ENCODE results near the gene UBE2L3. TPM values are rescaled to one million over a fixed set of nuclear protein-coding genes. Genes with fewer than 3 reads are reported as not detected.
A peak's percentile ranks its signal among the peaks of the same experiment; 100 is the strongest.
"Not testable (repeated sequence)": the region's sequence is repeated elsewhere in the genome, so short reads cannot be mapped to it uniquely, and the experiment has no call there.

UBE2L3 gene
- 45.1 to 49.0 TPM (median 48.0 TPM) in 3 replicates for total RNA-seq

DNA sequence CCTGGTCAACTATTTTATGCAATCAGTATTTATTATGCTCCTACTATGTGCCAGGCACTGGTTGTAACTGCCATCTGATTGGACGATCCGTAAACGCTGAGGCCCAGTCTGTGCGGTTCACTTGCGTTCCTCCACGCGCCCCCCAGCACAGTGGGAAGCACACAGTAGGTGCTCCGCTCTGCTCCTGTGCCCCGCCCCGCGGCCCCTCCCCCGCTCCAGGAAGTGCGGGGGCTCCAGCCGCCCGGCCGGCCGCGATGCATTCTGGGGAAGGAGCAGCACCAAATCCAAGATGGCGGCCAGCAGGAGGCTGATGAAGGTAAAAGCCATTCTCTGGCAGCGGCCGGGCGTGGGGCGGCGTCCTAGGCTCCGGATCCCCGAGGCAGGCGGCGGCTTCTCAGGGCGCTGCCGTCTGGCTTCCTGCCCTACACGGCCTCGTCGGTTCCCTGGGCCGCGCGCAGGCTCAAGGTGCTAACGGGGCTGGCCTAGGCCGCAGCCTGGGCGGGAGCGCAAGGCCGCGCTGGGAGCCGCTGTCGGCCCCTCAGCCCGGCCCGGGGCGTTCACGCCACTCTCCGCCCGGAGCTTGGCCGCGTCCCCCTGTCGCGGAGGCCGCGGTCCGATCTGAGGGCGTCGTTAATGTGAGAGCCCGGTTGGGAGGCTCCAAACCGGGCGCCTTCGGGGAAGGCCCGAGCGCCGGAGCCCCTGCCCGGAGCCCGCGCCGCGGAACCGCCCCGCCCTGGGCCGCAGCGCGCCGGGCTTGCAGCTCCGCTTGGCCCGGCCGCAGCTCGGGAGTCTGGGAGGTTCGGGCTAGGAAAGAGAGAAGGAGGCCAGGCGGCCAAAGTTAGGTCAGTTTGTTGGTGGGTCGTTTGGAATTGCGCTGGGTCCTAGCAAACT is at the start of gene UBE2L3:
TSS of gene UBE2L3 (plus strand) at position 259 of the 891 bp plus-strand sequence. CDS start at position 290, 31 bp downstream.
- Mint-ChIP-seq H3K4me3 (peak within 1 kb of the TSS; percentile 94), H3K9me3 (no peaks in the 10 kb centered on the region), H3K4me1 (peaks cover 26% of the 10 kb centered on the region), H3K36me3 (peaks cover 4% of the 10 kb centered on the region), H3K27ac (peak within 1 kb of the TSS; percentile 98), H3K27me3 (ENCODE audit: low read depth) (no peaks in the 10 kb centered on the region)
- no peak for TF ChIP-seq CTCF (IDR thresholded peaks at IDR 0.05; ENCODE audit: unreplicated experiment)
- peak; percentile 81 to 85 for DNase-seq (ENCODE audit: low spot score in 2 of 2, unreplicated experiment in 2 of 2)

DNA sequence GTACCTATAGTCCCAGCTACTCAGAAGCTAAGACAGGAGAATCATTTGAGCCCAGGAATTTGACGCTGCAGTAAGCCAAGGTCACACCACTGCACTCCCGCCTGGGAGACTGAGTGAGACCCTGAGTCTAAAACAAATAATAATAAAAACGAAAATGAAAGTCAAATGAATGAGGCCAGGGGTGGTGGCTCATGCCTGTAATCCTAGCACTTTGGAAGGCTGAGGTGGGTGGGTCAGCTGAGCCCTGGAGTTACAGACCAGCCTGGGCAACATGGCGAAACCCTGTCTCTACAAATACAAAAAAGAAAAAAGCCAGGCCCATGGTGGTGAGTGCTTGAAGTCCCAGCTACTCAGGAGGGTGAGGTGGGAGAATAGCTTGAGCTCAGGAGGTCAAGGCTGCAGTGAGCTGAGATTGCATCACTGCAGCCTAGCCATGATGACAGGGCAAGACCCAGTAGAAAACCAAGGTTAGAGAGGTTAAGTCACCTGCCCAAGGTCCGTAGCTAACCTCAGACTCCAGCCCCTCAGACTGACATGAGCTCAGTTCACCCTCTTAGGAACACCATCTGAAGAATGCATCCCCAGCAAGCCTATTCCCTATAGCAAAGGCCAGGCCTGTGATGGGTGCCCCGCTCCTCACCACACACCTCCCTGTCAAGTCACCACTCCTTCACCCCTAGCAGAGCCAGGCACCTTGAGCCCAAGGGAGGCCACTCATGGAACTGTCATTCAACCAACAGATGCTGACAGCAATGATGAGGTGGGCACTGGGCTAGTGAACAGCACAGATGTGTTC is 40.6 kb upstream of the UBE2L3 start:
- DNase-seq (ENCODE audit: low spot score in 2 of 2, unreplicated experiment in 2 of 2); H3K27me3 Mint-ChIP-seq (ENCODE audit: low read depth); H3K4me1 Mint-ChIP-seq; H3K4me3 Mint-ChIP-seq; H3K27ac Mint-ChIP-seq; H3K9me3 Mint-ChIP-seq; H3K36me3 Mint-ChIP-seq: not testable (repeated sequence)

GRCh38 chr22:21531525-21531924 is 36.0 kb upstream of the UBE2L3 start:
- not testable (repeated sequence) for H3K36me3 Mint-ChIP-seq; H3K4me1 Mint-ChIP-seq; DNase-seq (ENCODE audit: low spot score in 2 of 2, unreplicated experiment in 2 of 2); H3K27me3 Mint-ChIP-seq (ENCODE audit: low read depth); H3K27ac Mint-ChIP-seq; H3K9me3 Mint-ChIP-seq; H3K4me3 Mint-ChIP-seq

- H3K36me3 Mint-ChIP-seq; H3K4me1 Mint-ChIP-seq; H3K27ac Mint-ChIP-seq; H3K4me3 Mint-ChIP-seq; H3K9me3 Mint-ChIP-seq; H3K27me3 Mint-ChIP-seq (ENCODE audit: low read depth); DNase-seq (ENCODE audit: low spot score in 2 of 2, unreplicated experiment in 2 of 2): not testable (repeated sequence)
These were observed 34.5 kb upstream of the UBE2L3 start for GRCh38 chr22:21532863-21533648.

DNA sequence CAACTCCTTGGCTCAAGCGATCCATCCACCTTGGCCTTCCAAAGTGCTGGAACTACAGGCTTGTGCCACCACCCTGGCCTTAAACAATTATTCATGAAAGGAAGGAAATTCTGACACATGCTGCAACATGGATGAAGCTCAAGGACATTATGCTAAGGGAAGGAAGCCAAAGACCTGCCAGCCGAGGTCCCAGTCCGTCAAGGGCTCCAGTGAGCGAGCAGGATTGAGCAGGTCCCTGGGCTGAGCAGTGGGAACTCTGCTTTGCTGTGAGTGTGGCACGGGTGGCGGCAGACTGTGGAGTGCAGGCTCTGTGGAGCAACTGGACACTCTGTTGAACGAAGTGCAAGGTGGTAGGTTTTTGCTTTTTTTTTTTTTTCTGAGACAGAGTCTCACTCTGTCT is 27.7 kb upstream of the UBE2L3 start:
- H3K36me3 Mint-ChIP-seq; H3K4me3 Mint-ChIP-seq; H3K4me1 Mint-ChIP-seq; H3K9me3 Mint-ChIP-seq; H3K27me3 Mint-ChIP-seq (ENCODE audit: low read depth); DNase-seq (ENCODE audit: low spot score in 2 of 2, unreplicated experiment in 2 of 2); H3K27ac Mint-ChIP-seq: not testable (repeated sequence)

GRCh38 chr22:21544432-21545322 is 22.8 kb upstream of the UBE2L3 start:
- H3K4me3 Mint-ChIP-seq; H3K36me3 Mint-ChIP-seq; H3K9me3 Mint-ChIP-seq; DNase-seq (ENCODE audit: low spot score in 2 of 2, unreplicated experiment in 2 of 2); H3K27ac Mint-ChIP-seq; H3K27me3 Mint-ChIP-seq (ENCODE audit: low read depth); H3K4me1 Mint-ChIP-seq: not testable (repeated sequence)

DNA sequence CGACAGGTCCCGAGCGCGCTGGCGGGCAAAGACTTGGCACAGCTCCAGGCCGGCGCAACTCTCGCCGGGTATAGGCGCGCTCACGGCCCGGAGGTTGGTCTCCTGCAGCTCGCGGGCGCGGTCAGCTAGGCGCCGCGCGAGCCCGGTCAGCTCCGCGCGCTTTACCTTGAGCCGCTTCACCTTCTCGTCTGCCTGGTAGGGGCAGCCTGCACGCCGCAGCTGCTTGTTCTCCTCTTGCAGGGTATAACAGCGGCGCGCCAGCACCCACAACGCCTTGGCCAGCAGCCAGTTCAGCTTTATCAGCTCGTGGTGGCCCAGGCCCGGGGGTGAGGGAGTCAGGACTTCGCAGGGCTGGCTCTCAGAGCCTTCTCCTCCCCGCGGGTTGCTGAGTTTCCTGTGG is 18.0 kb upstream of the UBE2L3 start:
- not testable (repeated sequence) for H3K36me3 Mint-ChIP-seq; H3K4me3 Mint-ChIP-seq; DNase-seq (ENCODE audit: low spot score in 2 of 2, unreplicated experiment in 2 of 2); H3K4me1 Mint-ChIP-seq; H3K27me3 Mint-ChIP-seq (ENCODE audit: low read depth); H3K9me3 Mint-ChIP-seq; H3K27ac Mint-ChIP-seq

DNA sequence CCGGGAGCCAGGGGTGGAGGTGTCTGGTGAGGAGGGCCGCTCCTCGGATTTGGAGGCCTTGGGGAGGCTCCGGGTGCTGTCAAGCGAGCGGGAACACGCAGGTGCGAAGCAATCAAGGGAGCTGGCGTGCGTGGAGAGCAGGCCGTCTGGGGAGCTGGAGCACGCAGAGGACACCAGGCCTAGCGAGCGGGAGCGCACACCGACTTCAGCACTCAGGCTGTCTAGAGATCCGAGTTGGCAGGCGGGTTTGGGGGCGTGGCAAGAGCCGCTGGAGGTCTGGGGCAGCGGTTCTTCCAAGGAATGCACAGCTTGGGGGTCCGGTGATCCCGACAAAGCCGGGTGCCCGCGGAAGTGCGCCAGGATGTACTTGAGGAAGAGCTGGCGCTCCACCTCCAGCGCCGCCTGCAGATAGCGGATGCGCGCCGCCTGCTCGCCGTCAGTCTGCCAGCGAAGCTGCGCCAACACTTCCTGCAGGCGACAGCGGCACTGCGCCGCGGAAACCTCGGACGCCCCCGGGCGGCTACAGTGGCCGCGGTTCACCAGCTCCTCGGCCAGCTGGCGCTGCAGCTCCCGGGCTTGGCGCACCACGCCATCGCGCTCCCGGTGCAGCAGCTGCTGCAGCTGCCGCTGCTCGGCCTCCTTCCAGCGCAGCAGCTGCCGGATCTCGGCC is 17.4 kb upstream of the UBE2L3 start:
- H3K4me1 Mint-ChIP-seq; DNase-seq (ENCODE audit: low spot score in 2 of 2, unreplicated experiment in 2 of 2); H3K27ac Mint-ChIP-seq; H3K9me3 Mint-ChIP-seq; H3K36me3 Mint-ChIP-seq; H3K27me3 Mint-ChIP-seq (ENCODE audit: low read depth); H3K4me3 Mint-ChIP-seq: not testable (repeated sequence)

DNA sequence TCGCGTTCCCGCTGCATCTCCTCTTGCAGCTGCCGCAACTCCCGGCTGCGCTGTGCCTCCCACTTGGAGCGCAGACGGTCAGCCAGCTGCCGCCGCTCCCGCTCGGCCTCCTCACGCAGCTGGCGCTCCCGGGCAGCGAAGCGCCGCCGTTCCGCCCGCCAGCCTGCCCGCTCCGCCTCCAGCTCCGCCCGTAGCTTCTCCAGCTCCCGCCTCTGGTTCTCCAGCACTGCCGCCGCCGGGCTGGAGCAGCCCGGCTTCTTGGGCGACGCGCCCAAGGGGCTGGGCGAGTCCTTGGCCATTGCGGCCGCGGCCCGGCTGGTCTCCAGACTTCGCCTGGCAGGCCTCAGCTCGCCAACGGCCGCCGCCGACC is 16.9 kb upstream of the UBE2L3 start:
- not testable (repeated sequence) for H3K9me3 Mint-ChIP-seq; H3K4me1 Mint-ChIP-seq; H3K4me3 Mint-ChIP-seq; DNase-seq (ENCODE audit: low spot score in 2 of 2, unreplicated experiment in 2 of 2); H3K36me3 Mint-ChIP-seq; H3K27me3 Mint-ChIP-seq (ENCODE audit: low read depth); H3K27ac Mint-ChIP-seq

DNA sequence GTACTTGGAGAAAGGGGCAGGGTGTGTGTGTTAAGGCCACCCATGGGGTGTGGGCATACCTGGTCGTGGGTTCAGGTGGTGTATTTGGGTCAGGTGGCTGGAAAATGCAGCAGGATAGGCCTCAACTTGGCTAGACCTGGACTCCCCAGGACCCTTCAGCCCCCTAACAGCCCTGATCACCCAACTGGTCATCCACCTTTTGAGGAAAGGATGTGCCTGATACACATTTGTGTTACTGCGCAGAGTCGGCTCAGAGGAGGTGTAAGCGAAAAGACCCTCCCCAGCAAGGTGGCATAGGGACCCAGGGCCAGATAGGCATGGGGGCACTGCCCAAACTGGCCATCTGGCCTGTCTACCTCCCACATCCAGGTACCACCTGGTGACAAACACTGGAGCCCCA is 16.2 kb upstream of the UBE2L3 start, which contains the start of gene RIMBP3C:
TSS of gene RIMBP3C (minus strand) at position 101 of the 400 bp plus-strand sequence. CDS start 485 bp downstream, outside the sequence.
- not testable (repeated sequence) for H3K27me3 Mint-ChIP-seq (ENCODE audit: low read depth); DNase-seq (ENCODE audit: low spot score in 2 of 2, unreplicated experiment in 2 of 2); H3K4me1 Mint-ChIP-seq; H3K4me3 Mint-ChIP-seq; H3K36me3 Mint-ChIP-seq; H3K27ac Mint-ChIP-seq; H3K9me3 Mint-ChIP-seq

GRCh38 chr22:21559345-21560125 is 8.0 kb upstream of the UBE2L3 start:
- not testable (repeated sequence) for H3K27me3 Mint-ChIP-seq (ENCODE audit: low read depth); H3K4me1 Mint-ChIP-seq; H3K4me3 Mint-ChIP-seq; H3K36me3 Mint-ChIP-seq; H3K9me3 Mint-ChIP-seq; H3K27ac Mint-ChIP-seq; DNase-seq (ENCODE audit: low spot score in 2 of 2, unreplicated experiment in 2 of 2)

All from mesothelial cell of epicardium (in vitro differentiated cells).